Tibial nerve (tissue), 4 donors: ENCODE measurements around the gene CLIP2.

Experiments used
- CTCF ChIP-seq, 5 experiments: fragments of 200-600 bp in 3 of 5; fragments of 450-650 bp in 2 of 5; sonication (generic) in 3 of 5; IDR thresholded peaks; one replicate each; pipeline ENCODE4 v1.5.1; 2016 to 2019; ENCODE audit warnings: antibody characterized with exemption in 5 of 5, mild to moderate bottlenecking in 3 of 5, moderate library complexity in 2 of 5
- EP300 ChIP-seq, 2 donors: sonication (generic); formaldehyde crosslinking; IDR thresholded peaks; one replicate each; pipeline ENCODE4 v1.6.1; 2017; ENCODE audit warnings: antibody characterized with exemption in 2 of 2, mild to moderate bottlenecking in 1 of 2
- POLR2A ChIP-seq, 2 donors: fragments of 450-650 bp; IDR thresholded peaks; one replicate each; pipeline ENCODE4 v1.6.1; 2017; ENCODE audit warnings: antibody characterized with exemption in 2 of 2, mild to moderate bottlenecking in 2 of 2, moderate library complexity in 2 of 2

GRCh38 chr7:74254858-74255379 lies 34.3 kb upstream of the CLIP2 start:
- TF ChIP-seq CTCF (IDR thresholded peaks at IDR 0.05) (no peak), EP300 (IDR thresholded peaks at IDR 0.05) (no peak), POLR2A (IDR thresholded peaks at IDR 0.05) (no peak)
